Keratinocyte (primary cell): ENCODE results near the gene ATG9A. TPM values are rescaled to one million over a fixed set of nuclear protein-coding genes. Genes with fewer than 3 reads are reported as not detected.

Experiments used
- DNase-seq: peaks from one replicate; pipeline ENCODE4 v3.0.0-alpha.2; 2011; ENCODE audit warnings: low read depth, missing footprints, low spot score
- FAIRE-seq: peaks from 2 replicates; lab custom pipeline; 2011; peaks lifted over from hg19 to GRCh38; lab: Jason Lieb, UNC
- H2AFZ ChIP-seq: 2 replicates; pipeline ENCODE4 v1.6.0; 2012; ENCODE audit warnings: low read length, control low read depth, inconsistent platforms; ENCODE audit not compliant: control insufficient read depth
- H3K27ac ChIP-seq: 2 replicates; pipeline ENCODE4 v1.5.1; 2011; ENCODE audit warnings: low read length; ENCODE audit not compliant: control insufficient read depth, insufficient read depth
- H3K27me3 ChIP-seq: 3 replicates; pipeline ENCODE4 v1.6.0; 2011; ENCODE audit warnings: low read length; ENCODE audit not compliant: control insufficient read depth, insufficient read depth; ENCODE audit errors: extremely low read depth
- H3K36me3 ChIP-seq, 2 experiments: 2 replicates in 1 of 2; 3 replicates in 1 of 2; pipeline ENCODE4 v1.5.1; 2011; ENCODE audit warnings: low read length in 2 of 2, mild to moderate bottlenecking in 1 of 2; ENCODE audit not compliant: control insufficient read depth in 2 of 2, insufficient read depth in 2 of 2; ENCODE audit errors: extremely low read depth in 1 of 2
- H3K4me1 ChIP-seq: 3 replicates; pipeline ENCODE4 v1.5.1; 2011; ENCODE audit warnings: low read length; ENCODE audit not compliant: control insufficient read depth, insufficient read depth; ENCODE audit errors: extremely low read depth
- H3K4me2 ChIP-seq: 3 replicates; pipeline ENCODE4 v1.6.0; 2011; ENCODE audit warnings: low read depth, low read length; ENCODE audit not compliant: control insufficient read depth, insufficient read depth; ENCODE audit errors: extremely low read depth
- H3K4me3 ChIP-seq, 3 experiments: fragments of 200-600 bp in 1 of 3; sonication (generic) in 1 of 3; 2 replicates in 2 of 3; 3 replicates in 1 of 3; pipeline ENCODE4 v1.5.1; 2011 to 2016; ENCODE audit warnings: low read length in 3 of 3, mild to moderate bottlenecking in 3 of 3, control low read depth in 2 of 3, inconsistent platforms in 1 of 3, low read depth in 1 of 3, mixed read lengths in 1 of 3, mixed run types in 1 of 3, moderate library complexity in 1 of 3; ENCODE audit not compliant: control insufficient read depth in 2 of 3, insufficient read depth in 2 of 3; ENCODE audit errors: extremely low read depth in 1 of 3
- H3K79me2 ChIP-seq: 2 replicates; pipeline ENCODE4 v1.6.0; 2012; ENCODE audit warnings: low read length; ENCODE audit not compliant: control insufficient read depth, insufficient read depth
- H3K9ac ChIP-seq: 3 replicates; pipeline ENCODE4 v1.6.0; 2011; ENCODE audit warnings: low read length; ENCODE audit not compliant: control insufficient read depth, insufficient read depth; ENCODE audit errors: extremely low read depth
- H3K9me1 ChIP-seq: 3 replicates; pipeline ENCODE4 v1.6.0; 2011; ENCODE audit warnings: low read length; ENCODE audit not compliant: control insufficient read depth, insufficient read depth; ENCODE audit errors: extremely low read depth
- H3K9me3 ChIP-seq: 2 replicates; pipeline ENCODE4 v1.5.1; 2012; ENCODE audit warnings: low read depth, low read length; ENCODE audit not compliant: control insufficient read depth
- H4K20me1 ChIP-seq: 3 replicates; pipeline ENCODE4 v1.6.0; 2011; ENCODE audit warnings: low read length; ENCODE audit not compliant: control insufficient read depth, insufficient read depth; ENCODE audit errors: extremely low read depth
- EZH2 ChIP-seq: IDR thresholded peaks from one replicate; pipeline ENCODE4 v1.6.1; 2012; ENCODE audit warnings: inconsistent platforms, mild to moderate bottlenecking, low read length, moderate library complexity
- dilution Hi-C: fragments of 300-500 bp; cut with MboI; formaldehyde crosslinking; loops from one replicate; pipeline ENCODE4 v1.7.0; 2020; ENCODE audit warnings: low sequenced_read_pairs; ENCODE audit not compliant: extremely low pct_ligation_motif_present
- polyA plus RNA-seq, 5 experiments: library from polyadenylated mRNA; depleted of rRNA in 3 of 5; stranded (reverse) in 3 of 5; stranded (forward) in 1 of 5; unstranded in 1 of 5; fragments of >200 nt; gene quantifications; 1 replicate in 1 of 5; 2 replicates in 3 of 5; 3 replicates in 1 of 5; pipeline versions ENCODE4 v1.2.1 to v1.2.3, GENCODE V29; 2011 to 2012; ENCODE audit warnings: missing spikeins in 2 of 5, low read depth in 1 of 5, low replicate concordance in 1 of 5
- TF ChIP-seq, protein P1 (sequence below), 3 experiments: IDR thresholded peaks in 1 of 3; conservative IDR thresholded peaks in 1 of 3; optimal IDR thresholded peaks in 1 of 3; 2 replicates in 2 of 3; 3 replicates in 1 of 3; pipeline versions ENCODE3 to v1.5.1; 2011; ENCODE audit warnings: low read length in 3 of 3, mild to moderate bottlenecking in 3 of 3, moderate library complexity in 2 of 3, control low read depth in 1 of 3, inconsistent platforms in 1 of 3; ENCODE audit not compliant: insufficient read depth in 2 of 3; ENCODE audit errors: extremely low read depth in 1 of 3

The ATG9A gene
- polyA plus RNA-seq, 1 donor (not counting 4 experiments of a cell fraction or from before 2014, with no cell fraction given) = 58.8 TPM

DNA sequence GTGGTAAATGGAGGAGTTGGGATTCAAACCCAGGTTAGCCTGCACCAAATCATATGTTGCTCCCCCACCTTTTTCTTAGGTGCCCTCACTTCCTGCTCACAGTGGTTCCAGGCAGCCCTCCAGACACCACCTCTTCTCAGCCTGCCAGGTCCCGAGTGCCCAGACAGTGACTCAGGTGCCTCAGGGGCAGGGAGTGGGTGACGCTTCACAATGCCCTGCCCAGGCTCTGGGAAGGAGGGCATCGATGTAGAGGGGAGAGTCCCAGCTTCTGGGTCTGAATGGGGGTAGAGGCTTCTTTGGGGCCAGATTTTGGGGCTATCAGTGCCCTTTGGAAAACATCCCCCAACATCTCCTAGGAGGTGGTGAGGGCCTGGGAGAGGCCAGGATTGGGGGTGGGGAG, 44.5 kb upstream of the ATG9A start:
- Histone ChIP-seq H3K36me3 (no peaks in the 10 kb centered on the region), H3K27ac (peak overlapping the region; percentile 100), H3K79me2 (no peaks in the 10 kb centered on the region), H3K4me1 (peaks cover 57% of the 10 kb centered on the region), H2AFZ (peak overlapping the region; percentile 50), H3K9me1 (no peaks in the 10 kb centered on the region), H3K27me3 (no peaks in the 10 kb centered on the region), H3K9ac (peak overlapping the region; percentile 96), H4K20me1 (no peaks in the 10 kb centered on the region), H3K4me2 (peak overlapping the region; percentile 88), H3K4me3 (peak overlapping the region; percentile 4 to 65 (median 64)), H3K9me3 (no peaks in the 10 kb centered on the region)
- TF ChIP-seq, protein P1, sequence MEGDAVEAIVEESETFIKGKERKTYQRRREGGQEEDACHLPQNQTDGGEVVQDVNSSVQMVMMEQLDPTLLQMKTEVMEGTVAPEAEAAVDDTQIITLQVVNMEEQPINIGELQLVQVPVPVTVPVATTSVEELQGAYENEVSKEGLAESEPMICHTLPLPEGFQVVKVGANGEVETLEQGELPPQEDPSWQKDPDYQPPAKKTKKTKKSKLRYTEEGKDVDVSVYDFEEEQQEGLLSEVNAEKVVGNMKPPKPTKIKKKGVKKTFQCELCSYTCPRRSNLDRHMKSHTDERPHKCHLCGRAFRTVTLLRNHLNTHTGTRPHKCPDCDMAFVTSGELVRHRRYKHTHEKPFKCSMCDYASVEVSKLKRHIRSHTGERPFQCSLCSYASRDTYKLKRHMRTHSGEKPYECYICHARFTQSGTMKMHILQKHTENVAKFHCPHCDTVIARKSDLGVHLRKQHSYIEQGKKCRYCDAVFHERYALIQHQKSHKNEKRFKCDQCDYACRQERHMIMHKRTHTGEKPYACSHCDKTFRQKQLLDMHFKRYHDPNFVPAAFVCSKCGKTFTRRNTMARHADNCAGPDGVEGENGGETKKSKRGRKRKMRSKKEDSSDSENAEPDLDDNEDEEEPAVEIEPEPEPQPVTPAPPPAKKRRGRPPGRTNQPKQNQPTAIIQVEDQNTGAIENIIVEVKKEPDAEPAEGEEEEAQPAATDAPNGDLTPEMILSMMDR (optimal IDR thresholded peaks at IDR 0.05 in 1 of 3, IDR thresholded peaks at IDR 0.05 in 1 of 3, conservative IDR thresholded peaks at IDR 0.05 in 1 of 3; ENCODE audit: extremely low read depth in 1 of 3, insufficient read depth in 2 of 3, low read length in 3 of 3) = no peak
- no peak for TF ChIP-seq EZH2
- DNase-seq (peak; percentile 96), FAIRE-seq (peak; percentile 93)
- dilution Hi-C loops = no loop called here

DNA sequence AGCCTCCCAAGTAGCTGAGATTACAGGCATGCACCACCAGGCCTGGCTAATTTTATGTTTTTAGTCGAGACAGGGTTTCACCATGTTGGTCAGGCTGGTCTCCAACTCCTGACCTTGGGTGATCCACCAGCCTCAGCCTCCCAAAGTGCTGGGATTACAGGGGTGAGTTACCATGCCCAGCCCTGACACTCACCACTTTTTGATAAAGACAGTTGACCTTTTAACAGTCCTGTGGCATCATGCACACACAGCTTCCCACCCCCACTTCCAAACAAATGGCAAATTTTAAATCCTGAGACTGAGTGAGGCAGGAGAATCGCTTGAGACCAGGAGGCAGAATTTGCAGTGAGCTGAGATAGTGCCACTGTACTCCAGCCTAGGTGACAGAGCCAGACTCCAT, 43.6 kb upstream of the ATG9A start:
- TF ChIP-seq, protein P1 (optimal IDR thresholded peaks at IDR 0.05 in 1 of 3, IDR thresholded peaks at IDR 0.05 in 1 of 3, conservative IDR thresholded peaks at IDR 0.05 in 1 of 3; ENCODE audit: extremely low read depth in 1 of 3, insufficient read depth in 2 of 3, low read length in 3 of 3) = no peak
- no peak for TF ChIP-seq EZH2
- H3K36me3 ChIP-seq = no peaks in the 10 kb centered on the region
- H2AFZ ChIP-seq = no peak overlapping the region
- dilution Hi-C loops = no loop called here
- H4K20me1 ChIP-seq = no peaks in the 10 kb centered on the region
- H3K9me3 ChIP-seq = no peaks in the 10 kb centered on the region
- H3K27ac ChIP-seq = peak overlapping the region; percentile 100
- H3K9ac ChIP-seq = no peak overlapping the region
- H3K27me3 ChIP-seq = no peaks in the 10 kb centered on the region
- peaks cover 48% of the 10 kb centered on the region for H3K4me1 ChIP-seq
- FAIRE-seq = no peak
- no peak overlapping the region for H3K4me2 ChIP-seq
- no peaks in the 10 kb centered on the region for H3K79me2 ChIP-seq
- DNase-seq = no peak
- H3K4me3 ChIP-seq = no peak overlapping the region
- no peaks in the 10 kb centered on the region for H3K9me1 ChIP-seq
